ENCODE data around the gene LAMA3. TPM values are rescaled to one million over a fixed set of nuclear protein-coding genes. Genes with fewer than 3 reads are reported as not detected.

LAMA3 gene
- polyA plus RNA-seq, 1 of the 3 experiments (the other 2 are of a cell fraction), result 3.5 TPM

- Histone ChIP-seq H3K4me2 (no peak overlapping the region), H3K9me3 (no peaks in the 10 kb centered on the region), H3F3A (replicated peaks; ENCODE audit: insufficient read depth) (peaks cover 9% of the 10 kb centered on the region), H3K9me2 (no peaks in the 10 kb centered on the region), H3K27ac (ENCODE audit: low read depth in 2 of 2, low read length in 1 of 2) (no peak overlapping the region), H3K79me2 (ENCODE audit: insufficient read depth) (no peaks in the 10 kb centered on the region), H3K36me3 (replicated peaks in 1 of 2; ENCODE audit: control insufficient read depth in 1 of 2, insufficient read depth in 2 of 2, low read length in 1 of 2) (no peaks in the 10 kb centered on the region), H3K9ac (no peak overlapping the region), H3K4me3 (ENCODE audit: low read depth in 2 of 2, low read length in 1 of 2) (no peak overlapping the region), H3K27me3 (ENCODE audit: insufficient read depth) (no peaks in the 10 kb centered on the region), H3K4me1 (ENCODE audit: control insufficient read depth in 1 of 2, insufficient read depth in 2 of 2, low read depth in 1 of 2, low read length in 1 of 2) (no peaks in the 10 kb centered on the region; a peak in 1 of 4 replicates), H2AFZ (ENCODE audit: low read depth) (no peak overlapping the region), H4K20me1 (ENCODE audit: insufficient read depth) (no peaks in the 10 kb centered on the region)
- no peak for DNase-seq
- 95% methylated on average over 3 of the region's 3 CpGs for WGBS (ENCODE audit: low lambda C conversion rate)
- ChIA-PET CTCF (interaction anchor here (2.5 kb wide), 1 partner anchor 21 kb away, joined by 10 read pairs; no protein-coding TSS in a partner anchor), POLR2A (no interaction called here)
- TF ChIP-seq NFIC (IDR thresholded peaks at IDR 0.05; ENCODE audit: borderline replicate concordance) (no peak), USF1 (IDR thresholded peaks at IDR 0.05; ENCODE audit: borderline replicate concordance, low read depth) (no peak), MEF2A (IDR thresholded peaks at IDR 0.05; ENCODE audit: borderline replicate concordance, low read depth) (no peak), REST (IDR thresholded peaks at IDR 0.05; ENCODE audit: low read depth, low read length) (no peak), SMC3 (IDR thresholded peaks at IDR 0.05; ENCODE audit: low read depth, low read length) (no peak), NRF1 (IDR thresholded peaks at IDR 0.05; ENCODE audit: low read depth, low read length) (no peak), YY1 (IDR thresholded peaks at IDR 0.05; ENCODE audit: low read depth) (no peak), IRF3 (IDR thresholded peaks at IDR 0.05; ENCODE audit: low read depth, low read length) (no peak), FOXM1 (IDR thresholded peaks at IDR 0.05; ENCODE audit: low read depth) (no peak), ZBTB33 (IDR thresholded peaks at IDR 0.05; ENCODE audit: borderline replicate concordance, low read depth) (no peak), TAF1 (IDR thresholded peaks at IDR 0.05; ENCODE audit: borderline replicate concordance, low read depth, low read length) (no peak), RCOR1 (IDR thresholded peaks at IDR 0.05; ENCODE audit: low read length) (no peak), MAX (IDR thresholded peaks at IDR 0.05; ENCODE audit: low read depth) (no peak), CTCF (IDR thresholded peaks at IDR 0.05) (no peak), RXRA (IDR thresholded peaks at IDR 0.05; ENCODE audit: borderline replicate concordance, low read depth) (no peak), TCF12 (IDR thresholded peaks at IDR 0.05) (no peak)
These were observed 35.4 kb downstream of the LAMA3 start for GRCh38 chr18:23724681-23725080.

Measured in SK-N-SH (cell line).